Central memory CD8-positive, alpha-beta T cell (primary cell): Measurements from ENCODE around the gene CAPRIN1.

Source experiments
- ATAC-seq: fragments of 150-1000 bp; cut with Tn5 transposase; replicated peaks from 2 replicates; pipeline ENCODE4 v1.10.0; 2022; ENCODE audit warnings: mild to moderate bottlenecking, moderate FRiP score, moderate number of reproducible peaks; ENCODE audit not compliant: poor library complexity, severe bottlenecking; ENCODE audit errors: extremely low read depth
- DNase-seq, 2 donors: peaks; one replicate each; pipeline ENCODE4 v3.0.0; 2021; ENCODE audit warnings: low spot score in 2 of 2
- H3K27ac Mint-ChIP-seq: one replicate; pipeline ENCODE4 v1.8.0; 2022; ENCODE audit warnings: low read depth, mild to moderate bottlenecking, moderate library complexity, mixed read lengths
- H3K27me3 Mint-ChIP-seq: one replicate; pipeline ENCODE4 v1.8.0; 2022; ENCODE audit warnings: mixed read lengths
- H3K36me3 Mint-ChIP-seq: one replicate; pipeline ENCODE4 v1.8.0; 2022; ENCODE audit warnings: mild to moderate bottlenecking, moderate library complexity, mixed read lengths; ENCODE audit not compliant: insufficient read depth
- H3K4me1 Mint-ChIP-seq: one replicate; pipeline ENCODE4 v1.8.0; 2022; ENCODE audit warnings: mixed read lengths
- H3K4me3 Mint-ChIP-seq: one replicate; pipeline ENCODE4 v1.8.0; 2022; ENCODE audit warnings: mild to moderate bottlenecking, moderate library complexity, mixed read lengths
- H3K9me3 Mint-ChIP-seq: one replicate; pipeline ENCODE4 v1.8.0; 2022; ENCODE audit warnings: mixed read lengths

Gene CAPRIN1

GRCh38 chr11:34114014-34114413 lies 62.5 kb downstream of the CAPRIN1 start:
- Mint-ChIP-seq H3K27me3 (no peaks in the 10 kb centered on the region), H3K4me1 (peaks cover 7% of the 10 kb centered on the region), H3K36me3 (peaks cover 80% of the 10 kb centered on the region), H3K27ac (no peak overlapping the region), H3K9me3 (no peaks in the 10 kb centered on the region), H3K4me3 (no peak overlapping the region)
- no peak for DNase-seq
- no peak for ATAC-seq

GRCh38 chr11:34114471-34114870 lies 62.9 kb downstream of the CAPRIN1 start:
- no peak overlapping the region for H3K27ac Mint-ChIP-seq
- peaks cover 78% of the 10 kb centered on the region for H3K36me3 Mint-ChIP-seq
- ATAC-seq, result no peak

GRCh38 chr11:34120651-34121050 lies 69.1 kb downstream of the CAPRIN1 start:
- H3K27me3 Mint-ChIP-seq, result no peaks in the 10 kb centered on the region
- no peaks in the 10 kb centered on the region for H3K9me3 Mint-ChIP-seq
- H3K27ac Mint-ChIP-seq, result peak overlapping the region; percentile 33
- DNase-seq (no peak), ATAC-seq (no peak)
- no peak overlapping the region for H3K4me3 Mint-ChIP-seq
- H3K36me3 Mint-ChIP-seq, result peaks cover 75% of the 10 kb centered on the region
- peaks cover 6% of the 10 kb centered on the region for H3K4me1 Mint-ChIP-seq

More at GRCh38 chr11:34114471-34114870, 62.9 kb downstream of the CAPRIN1 start:
- H3K4me1 Mint-ChIP-seq, result peaks cover 2% of the 10 kb centered on the region
- no peaks in the 10 kb centered on the region for H3K9me3 Mint-ChIP-seq
- H3K27me3 Mint-ChIP-seq, result no peaks in the 10 kb centered on the region
- H3K4me3 Mint-ChIP-seq, result no peak overlapping the region
- DNase-seq, result no peak

GRCh38 chr11:34124885-34125668 lies 73.5 kb downstream of the CAPRIN1 start:
- H3K36me3 Mint-ChIP-seq, result peaks cover 74% of the 10 kb centered on the region
- no peaks in the 10 kb centered on the region for H3K9me3 Mint-ChIP-seq
- ATAC-seq, result no peak
- H3K4me1 Mint-ChIP-seq, result peaks cover 6% of the 10 kb centered on the region
- H3K27me3 Mint-ChIP-seq, result no peaks in the 10 kb centered on the region
- H3K27ac Mint-ChIP-seq, result no peak overlapping the region
- DNase-seq, result no peak
- no peak overlapping the region for H3K4me3 Mint-ChIP-seq

- no peaks in the 10 kb centered on the region for H3K27me3 Mint-ChIP-seq
- H3K36me3 Mint-ChIP-seq, result peaks cover 72% of the 10 kb centered on the region
- H3K9me3 Mint-ChIP-seq, result no peaks in the 10 kb centered on the region
- ATAC-seq (no peak), DNase-seq (no peak)
- H3K27ac Mint-ChIP-seq, result no peak overlapping the region
- H3K4me1 Mint-ChIP-seq, result no peaks in the 10 kb centered on the region
- H3K4me3 Mint-ChIP-seq, result no peak overlapping the region
Measured at GRCh38 chr11:34126959-34127848, 75.7 kb downstream of the CAPRIN1 start.

- no peak for DNase-seq
- ATAC-seq, result no peak
- Mint-ChIP-seq H3K27me3 (no peaks in the 10 kb centered on the region), H3K4me3 (no peak overlapping the region), H3K36me3 (peaks cover 68% of the 10 kb centered on the region), H3K4me1 (no peaks in the 10 kb centered on the region), H3K27ac (no peak overlapping the region), H3K9me3 (no peaks in the 10 kb centered on the region)
Measured at GRCh38 chr11:34128824-34129223, 77.3 kb downstream of the CAPRIN1 start.

- no peaks in the 10 kb centered on the region for H3K9me3 Mint-ChIP-seq
- no peaks in the 10 kb centered on the region for H3K4me1 Mint-ChIP-seq
- peaks cover 58% of the 10 kb centered on the region for H3K36me3 Mint-ChIP-seq
- no peaks in the 10 kb centered on the region for H3K27me3 Mint-ChIP-seq
- DNase-seq (no peak), ATAC-seq (no peak)
- H3K4me3 Mint-ChIP-seq, result no peak overlapping the region
- no peak overlapping the region for H3K27ac Mint-ChIP-seq
Measured at GRCh38 chr11:34132261-34132965, 80.9 kb downstream of the CAPRIN1 start.

GRCh38 chr11:34134765-34135164 lies 83.2 kb downstream of the CAPRIN1 start:
- H3K4me3 Mint-ChIP-seq, result no peak overlapping the region
- H3K27ac Mint-ChIP-seq, result no peak overlapping the region

GRCh38 chr11:34135439-34135838 lies 83.9 kb downstream of the CAPRIN1 start:
- H3K27ac Mint-ChIP-seq, result no peak overlapping the region
- H3K27me3 Mint-ChIP-seq, result no peaks in the 10 kb centered on the region
- no peaks in the 10 kb centered on the region for H3K4me1 Mint-ChIP-seq

More at GRCh38 chr11:34134765-34135164, 83.2 kb downstream of the CAPRIN1 start:
- ATAC-seq, result no peak
- DNase-seq, result no peak
- Mint-ChIP-seq H3K9me3 (no peaks in the 10 kb centered on the region), H3K4me1 (no peaks in the 10 kb centered on the region), H3K36me3 (peaks cover 55% of the 10 kb centered on the region), H3K27me3 (no peaks in the 10 kb centered on the region)

GRCh38 chr11:34136420-34136819 lies 84.9 kb downstream of the CAPRIN1 start:
- Mint-ChIP-seq H3K4me1 (no peaks in the 10 kb centered on the region), H3K27ac (peak overlapping the region; percentile 6), H3K36me3 (peaks cover 50% of the 10 kb centered on the region), H3K27me3 (no peaks in the 10 kb centered on the region), H3K4me3 (no peak overlapping the region), H3K9me3 (no peaks in the 10 kb centered on the region)
- DNase-seq, result no peak
- ATAC-seq, result no peak

More at GRCh38 chr11:34135439-34135838, 83.9 kb downstream of the CAPRIN1 start:
- DNase-seq, result no peak
- no peak overlapping the region for H3K4me3 Mint-ChIP-seq
- ATAC-seq, result no peak
- peaks cover 53% of the 10 kb centered on the region for H3K36me3 Mint-ChIP-seq
- H3K9me3 Mint-ChIP-seq, result no peaks in the 10 kb centered on the region

GRCh38 chr11:34139346-34139745 lies 87.8 kb downstream of the CAPRIN1 start:
- H3K27me3 Mint-ChIP-seq, result no peaks in the 10 kb centered on the region
- H3K9me3 Mint-ChIP-seq, result no peaks in the 10 kb centered on the region
- H3K4me3 Mint-ChIP-seq, result no peak overlapping the region
- H3K4me1 Mint-ChIP-seq, result no peaks in the 10 kb centered on the region
- DNase-seq, result no peak
- peaks cover 55% of the 10 kb centered on the region for H3K36me3 Mint-ChIP-seq
- no peak for ATAC-seq
- no peak overlapping the region for H3K27ac Mint-ChIP-seq

- no peaks in the 10 kb centered on the region for H3K9me3 Mint-ChIP-seq
- peaks cover 60% of the 10 kb centered on the region for H3K36me3 Mint-ChIP-seq
- no peaks in the 10 kb centered on the region for H3K27me3 Mint-ChIP-seq
- H3K27ac Mint-ChIP-seq, result no peak overlapping the region
- ATAC-seq (no peak), DNase-seq (no peak)
- no peak overlapping the region for H3K4me3 Mint-ChIP-seq
- H3K4me1 Mint-ChIP-seq, result no peaks in the 10 kb centered on the region
Measured at GRCh38 chr11:34140149-34140548, 88.6 kb downstream of the CAPRIN1 start.
